Endothelial cell (in vitro differentiated cells): ENCODE data around the gene CSNK1A1. TPM values are rescaled to one million over a fixed set of nuclear protein-coding genes. Genes with fewer than 3 reads are reported as not detected.

Source experiments
- DNase-seq: peaks from one replicate; pipeline ENCODE4 v3.0.0; 2021; ENCODE audit warnings: low spot score
- H3K27ac Mint-ChIP-seq: one replicate; pipeline ENCODE4 v1.8.0; 2021; ENCODE audit warnings: mixed read lengths, inconsistent platforms; ENCODE audit not compliant: unreplicated experiment
- H3K27me3 Mint-ChIP-seq: one replicate; pipeline ENCODE4 v1.8.0; 2021; ENCODE audit warnings: mild to moderate bottlenecking, moderate library complexity, mixed read lengths, inconsistent platforms; ENCODE audit not compliant: unreplicated experiment
- H3K36me3 Mint-ChIP-seq: one replicate; pipeline ENCODE4 v1.8.0; 2021; ENCODE audit warnings: mild to moderate bottlenecking, low read depth, mixed read lengths, inconsistent platforms; ENCODE audit not compliant: unreplicated experiment
- H3K4me1 Mint-ChIP-seq: one replicate; pipeline ENCODE4 v1.8.0; 2021; ENCODE audit warnings: mild to moderate bottlenecking, mixed read lengths, inconsistent platforms; ENCODE audit not compliant: unreplicated experiment
- H3K4me3 Mint-ChIP-seq: one replicate; pipeline ENCODE4 v1.8.0; 2021; ENCODE audit warnings: mild to moderate bottlenecking, mixed read lengths, inconsistent platforms; ENCODE audit not compliant: unreplicated experiment
- H3K9me3 Mint-ChIP-seq: one replicate; pipeline ENCODE4 v1.8.0; 2021; ENCODE audit warnings: mixed read lengths, inconsistent platforms; ENCODE audit not compliant: unreplicated experiment
- CTCF ChIP-seq: fragments of 200-600 bp; sonication (generic); IDR thresholded peaks from one replicate; pipeline ENCODE4 v1.5.0; 2021; ENCODE audit warnings: antibody characterized with exemption; ENCODE audit not compliant: unreplicated experiment
- total RNA-seq: library from RNA; stranded (reverse); fragmentation: NEBNext Ultra II Directional; extraction: Animal tissue kit (Norgen Biotek cat#: 25700); gene quantifications from one replicate; pipeline ENCODE4 v1.2.1, GENCODE V29; 2021; ENCODE audit not compliant: unreplicated experiment

The CSNK1A1 gene
- total RNA-seq, 1 donor from 2014 or later, result 242 TPM

DNA sequence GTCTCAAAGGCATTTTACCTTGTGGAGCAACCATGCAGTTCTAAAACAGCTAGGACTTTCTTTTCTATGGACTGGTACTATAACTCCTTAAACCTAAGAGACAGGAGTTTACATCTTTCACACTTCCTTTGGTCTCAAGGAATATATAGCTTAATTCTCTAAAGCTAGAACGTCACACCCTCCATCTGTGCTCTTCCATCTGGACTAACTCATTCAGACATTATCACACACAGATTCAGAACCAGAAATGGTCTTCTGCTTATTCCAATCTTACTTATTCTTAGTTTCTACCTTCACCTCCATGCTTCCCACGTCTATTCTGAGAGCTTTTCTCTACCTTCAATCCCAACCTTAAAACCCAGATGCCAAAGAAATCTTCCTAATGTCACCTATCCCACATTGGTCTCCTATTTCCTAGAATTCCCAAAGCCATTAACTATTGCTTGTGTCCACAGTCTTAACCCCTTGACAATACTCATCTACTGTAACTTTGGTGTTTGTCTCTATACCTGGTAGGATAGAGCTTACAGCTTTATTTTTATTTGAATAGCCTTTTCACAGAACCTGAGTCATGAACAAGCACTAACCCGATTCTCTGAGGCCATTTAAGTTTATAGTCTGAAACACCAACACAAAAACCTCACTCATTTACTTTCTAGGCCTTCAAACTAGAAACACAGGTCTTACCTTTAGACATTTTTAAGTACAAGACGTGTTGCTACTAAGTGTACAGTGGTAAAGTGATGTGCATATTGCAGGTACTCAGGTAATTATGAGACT, 22.8 kb downstream of the CSNK1A1 start:
- Mint-ChIP-seq H3K27ac (peak overlapping the region; percentile 19), H3K36me3 (peaks cover 6% of the 10 kb centered on the region), H3K4me1 (peaks cover 25% of the 10 kb centered on the region), H3K4me3 (no peak overlapping the region), H3K27me3 (peaks cover 1% of the 10 kb centered on the region), H3K9me3 (no peaks in the 10 kb centered on the region)
- DNase-seq, result no peak
- no peak for TF ChIP-seq CTCF

- Mint-ChIP-seq H3K4me3 (no peak overlapping the region), H3K36me3 (peaks cover 12% of the 10 kb centered on the region), H3K27ac (peak overlapping the region; percentile 62), H3K4me1 (peaks cover 28% of the 10 kb centered on the region), H3K27me3 (peaks cover 1% of the 10 kb centered on the region), H3K9me3 (no peaks in the 10 kb centered on the region)
- DNase-seq, result no peak
- no peak for TF ChIP-seq CTCF
Observed at GRCh38 chr5:149526845-149527590, 24.2 kb downstream of the CSNK1A1 start.

GRCh38 chr5:149521739-149522685, 29.2 kb downstream of the CSNK1A1 start:
- Mint-ChIP-seq H3K9me3 (no peaks in the 10 kb centered on the region), H3K27ac (peak overlapping the region; percentile 45), H3K27me3 (no peaks in the 10 kb centered on the region)

GRCh38 chr5:149519601-149520000, 31.6 kb downstream of the CSNK1A1 start:
- peak overlapping the region; percentile 81 for H3K27ac Mint-ChIP-seq
- peaks cover 35% of the 10 kb centered on the region for H3K4me1 Mint-ChIP-seq
- no peak for TF ChIP-seq CTCF
- H3K9me3 Mint-ChIP-seq, result no peaks in the 10 kb centered on the region
- DNase-seq, result no peak
- no peaks in the 10 kb centered on the region for H3K27me3 Mint-ChIP-seq
- H3K4me3 Mint-ChIP-seq, result peak overlapping the region; percentile 19
- peaks cover 6% of the 10 kb centered on the region for H3K36me3 Mint-ChIP-seq

More at GRCh38 chr5:149521739-149522685, 29.2 kb downstream of the CSNK1A1 start:
- no peak for DNase-seq
- peaks cover 38% of the 10 kb centered on the region for H3K4me1 Mint-ChIP-seq
- H3K4me3 Mint-ChIP-seq, result no peak overlapping the region
- no peak for TF ChIP-seq CTCF
- peaks cover 12% of the 10 kb centered on the region for H3K36me3 Mint-ChIP-seq
